ENCODE data around the gene KIRREL3.

DNA sequence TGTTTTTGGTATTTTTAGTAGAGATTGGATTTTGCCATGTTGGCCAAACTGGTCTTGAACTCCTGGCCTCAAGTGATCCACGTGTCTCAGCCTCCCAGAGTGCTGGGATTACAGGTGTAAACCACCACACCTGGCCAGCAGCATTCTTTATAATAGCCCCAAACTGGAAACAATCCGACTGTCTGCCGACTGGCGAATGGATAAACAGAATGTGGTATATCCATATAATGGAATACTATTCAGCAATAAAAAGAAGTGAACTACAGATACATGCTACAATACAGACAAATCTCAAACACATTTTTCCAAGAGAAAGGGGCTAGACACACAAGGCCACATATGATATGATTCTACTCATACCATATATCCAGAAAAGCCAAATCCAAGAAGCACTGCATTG lies 493.8 kb downstream of the KIRREL3 start:
- TF ChIP-seq, protein P1, sequence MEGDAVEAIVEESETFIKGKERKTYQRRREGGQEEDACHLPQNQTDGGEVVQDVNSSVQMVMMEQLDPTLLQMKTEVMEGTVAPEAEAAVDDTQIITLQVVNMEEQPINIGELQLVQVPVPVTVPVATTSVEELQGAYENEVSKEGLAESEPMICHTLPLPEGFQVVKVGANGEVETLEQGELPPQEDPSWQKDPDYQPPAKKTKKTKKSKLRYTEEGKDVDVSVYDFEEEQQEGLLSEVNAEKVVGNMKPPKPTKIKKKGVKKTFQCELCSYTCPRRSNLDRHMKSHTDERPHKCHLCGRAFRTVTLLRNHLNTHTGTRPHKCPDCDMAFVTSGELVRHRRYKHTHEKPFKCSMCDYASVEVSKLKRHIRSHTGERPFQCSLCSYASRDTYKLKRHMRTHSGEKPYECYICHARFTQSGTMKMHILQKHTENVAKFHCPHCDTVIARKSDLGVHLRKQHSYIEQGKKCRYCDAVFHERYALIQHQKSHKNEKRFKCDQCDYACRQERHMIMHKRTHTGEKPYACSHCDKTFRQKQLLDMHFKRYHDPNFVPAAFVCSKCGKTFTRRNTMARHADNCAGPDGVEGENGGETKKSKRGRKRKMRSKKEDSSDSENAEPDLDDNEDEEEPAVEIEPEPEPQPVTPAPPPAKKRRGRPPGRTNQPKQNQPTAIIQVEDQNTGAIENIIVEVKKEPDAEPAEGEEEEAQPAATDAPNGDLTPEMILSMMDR (IDR thresholded peaks at IDR 0.05; ENCODE audit: insufficient read depth, low read length, poor library complexity, severe bottlenecking), result no peak
- TF ChIP-seq EZH2phosphoT487 (conservative IDR thresholded peaks at IDR 0.05; ENCODE audit: low read length), result no peak

All from SU-DHL-6 (cell line).